IMR-90 (cell line): Measurements from ENCODE around the gene GPD1.

ENCODE experiments used
- CEBPB ChIP-seq: IDR thresholded peaks from 2 replicates; pipeline ENCODE4 v1.6.1; 2012; ENCODE audit warnings: low read depth, low read length, improper control_type of control experiment
- FOS ChIP-seq: fragments of 150-350 bp; IDR thresholded peaks from 2 replicates; pipeline ENCODE4 v1.6.1; 2016; ENCODE audit warnings: low read depth, low read length
- MAFK ChIP-seq: IDR thresholded peaks from 2 replicates; pipeline ENCODE4 v1.6.1; 2012; ENCODE audit warnings: low read depth, low read length, improper control_type of control experiment
- MAZ ChIP-seq: IDR thresholded peaks from 2 replicates; pipeline ENCODE4 v1.6.1; 2012; ENCODE audit warnings: low read depth, mild to moderate bottlenecking, low read length, improper control_type of control experiment, moderate library complexity, borderline replicate concordance
- MXI1 ChIP-seq: IDR thresholded peaks from 2 replicates; pipeline ENCODE4 v1.6.1; 2012; ENCODE audit warnings: low read depth, mild to moderate bottlenecking, low read length, moderate library complexity, borderline replicate concordance
- NFE2L2 ChIP-seq: fragments of 150-350 bp; IDR thresholded peaks from 2 replicates; pipeline ENCODE4 v1.6.1; 2016; ENCODE audit warnings: low read depth, mild to moderate bottlenecking, low read length
- POLR2A ChIP-seq: IDR thresholded peaks from 2 replicates; pipeline ENCODE4 v1.6.1; 2012; ENCODE audit warnings: mild to moderate bottlenecking, low read depth, low read length
- RAD21 ChIP-seq: IDR thresholded peaks from 2 replicates; pipeline ENCODE4 v1.6.1; 2012; ENCODE audit warnings: low read length, improper control_type of control experiment
- TF ChIP-seq, protein P1 (sequence below): conservative IDR thresholded peaks from 2 replicates; pipeline ENCODE4 v1.5.1; 2012; ENCODE audit warnings: mild to moderate bottlenecking, low read depth, low read length, improper control_type of control experiment

DNA sequence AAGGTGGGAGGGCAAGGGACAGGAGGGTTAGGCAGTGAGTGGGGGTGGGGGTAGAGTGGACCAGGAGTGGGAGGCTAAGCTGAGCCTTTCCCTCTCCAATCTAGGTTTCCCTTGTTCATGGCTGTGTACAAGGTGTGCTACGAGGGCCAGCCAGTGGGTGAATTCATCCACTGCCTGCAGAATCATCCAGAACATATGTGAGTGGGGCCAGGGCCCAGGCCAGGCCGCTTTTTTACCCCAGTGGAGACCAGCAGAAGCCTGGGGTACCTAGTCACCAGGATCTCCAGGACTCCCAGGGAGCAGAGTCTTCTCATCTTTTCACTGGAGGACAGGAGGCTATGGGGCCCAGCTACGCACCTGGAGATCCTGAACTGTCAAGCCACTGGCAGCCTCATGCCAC lies 5.5 kb downstream of the GPD1 start:
- TF ChIP-seq POLR2A (no peak), MAZ (no peak), FOS (no peak), RAD21 (no peak), MXI1 (no peak), NFE2L2 (no peak), MAFK (no peak), CEBPB (no peak)
- TF ChIP-seq, protein P1, sequence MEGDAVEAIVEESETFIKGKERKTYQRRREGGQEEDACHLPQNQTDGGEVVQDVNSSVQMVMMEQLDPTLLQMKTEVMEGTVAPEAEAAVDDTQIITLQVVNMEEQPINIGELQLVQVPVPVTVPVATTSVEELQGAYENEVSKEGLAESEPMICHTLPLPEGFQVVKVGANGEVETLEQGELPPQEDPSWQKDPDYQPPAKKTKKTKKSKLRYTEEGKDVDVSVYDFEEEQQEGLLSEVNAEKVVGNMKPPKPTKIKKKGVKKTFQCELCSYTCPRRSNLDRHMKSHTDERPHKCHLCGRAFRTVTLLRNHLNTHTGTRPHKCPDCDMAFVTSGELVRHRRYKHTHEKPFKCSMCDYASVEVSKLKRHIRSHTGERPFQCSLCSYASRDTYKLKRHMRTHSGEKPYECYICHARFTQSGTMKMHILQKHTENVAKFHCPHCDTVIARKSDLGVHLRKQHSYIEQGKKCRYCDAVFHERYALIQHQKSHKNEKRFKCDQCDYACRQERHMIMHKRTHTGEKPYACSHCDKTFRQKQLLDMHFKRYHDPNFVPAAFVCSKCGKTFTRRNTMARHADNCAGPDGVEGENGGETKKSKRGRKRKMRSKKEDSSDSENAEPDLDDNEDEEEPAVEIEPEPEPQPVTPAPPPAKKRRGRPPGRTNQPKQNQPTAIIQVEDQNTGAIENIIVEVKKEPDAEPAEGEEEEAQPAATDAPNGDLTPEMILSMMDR, result no peak
